ENCODE measurements around the gene AKIP1.
"Not testable (repeated sequence)": the region's sequence is repeated elsewhere in the genome, so short reads cannot be mapped to it uniquely, and the experiment has no call there.

Gene AKIP1

DNA sequence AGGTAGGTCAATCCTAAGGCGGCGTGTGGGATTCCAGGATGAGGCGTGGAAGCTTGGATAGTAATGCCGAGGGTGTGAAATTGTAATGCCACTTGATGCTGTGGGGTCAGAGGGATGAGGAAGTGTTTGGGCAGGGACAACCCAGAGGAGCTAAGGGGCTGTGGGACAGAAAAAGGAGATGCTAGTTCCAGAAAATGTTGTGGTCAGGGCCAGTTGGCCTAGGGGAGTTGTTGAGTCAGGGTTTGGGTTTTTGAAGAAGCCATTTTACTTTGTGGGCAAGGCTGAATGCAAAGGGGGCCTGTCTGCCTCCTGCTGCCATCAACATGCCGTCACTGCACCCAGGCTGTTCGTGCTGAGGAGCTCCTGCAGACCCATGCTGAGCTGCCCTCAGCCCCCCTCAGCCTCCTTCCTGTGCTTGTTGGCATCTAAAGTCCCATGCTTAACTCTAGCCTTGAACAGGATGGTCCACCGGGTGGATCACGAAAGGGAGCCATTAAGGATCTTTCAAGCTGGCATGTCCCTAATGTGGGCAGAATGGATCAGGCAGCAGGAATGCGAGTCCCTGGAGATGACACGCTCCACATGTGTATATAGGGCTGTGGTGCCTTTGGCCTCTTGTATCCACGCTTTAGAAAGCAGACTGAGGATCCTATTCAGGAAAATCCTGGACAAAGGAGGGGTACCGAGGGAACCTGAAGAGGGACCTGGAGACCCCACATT lies 19.6 kb downstream of the AKIP1 start:
- H3K4me1 Mint-ChIP-seq = no peaks in the 10 kb centered on the region
- DNase-seq = no peak
- ATAC-seq = no peak
- no peaks in the 10 kb centered on the region for H3K9me3 Mint-ChIP-seq
- H3K27me3 Mint-ChIP-seq = no peaks in the 10 kb centered on the region
- no peak overlapping the region for H3K27ac Mint-ChIP-seq
- no peaks in the 10 kb centered on the region for H3K36me3 Mint-ChIP-seq (ENCODE audit: low read depth)
- H3K4me3 Mint-ChIP-seq = no peak overlapping the region

DNA sequence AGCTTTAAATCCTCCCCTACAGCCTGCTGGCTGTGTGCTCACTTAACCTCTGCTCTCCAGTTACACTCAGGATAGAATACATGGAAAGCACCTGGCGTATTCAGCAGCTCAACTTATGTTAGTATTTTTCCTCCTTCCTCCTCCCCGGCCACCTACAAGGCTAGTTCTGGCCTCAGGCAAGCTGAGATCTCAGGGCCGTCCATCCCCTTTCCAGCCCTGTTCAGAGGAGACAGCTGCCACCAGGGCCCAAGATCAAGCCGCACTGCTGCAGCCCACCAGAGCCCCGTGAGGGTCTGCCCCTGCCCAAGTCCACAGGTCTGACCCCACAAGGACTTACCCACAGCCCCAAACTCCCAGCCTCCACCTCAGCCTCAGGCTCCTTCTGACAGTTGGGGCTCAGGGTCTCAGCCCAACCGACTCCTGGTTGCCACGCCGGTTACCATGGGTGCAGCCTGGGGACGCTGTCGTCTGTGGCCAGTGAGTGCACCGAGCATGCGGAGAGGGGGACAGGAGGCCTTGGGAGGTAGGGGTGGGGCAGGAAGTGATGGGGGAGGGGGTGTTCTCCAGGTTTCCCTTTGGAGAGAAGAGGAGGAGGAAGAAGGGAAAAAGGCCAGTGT lies 21.7 kb downstream of the AKIP1 start, which contains the start of gene C11orf16:
C11orf16 (minus strand) TSS at position 384 of the 617 bp plus-strand sequence. CDS start 639 bp downstream, outside the sequence.
- Mint-ChIP-seq H3K27me3 (no peaks in the 10 kb centered on the region), H3K27ac (no peak within 1 kb of the TSS), H3K36me3 (ENCODE audit: low read depth) (no peaks in the 10 kb centered on the region), H3K9me3 (no peaks in the 10 kb centered on the region), H3K4me1 (no peaks in the 10 kb centered on the region), H3K4me3 (no peak within 1 kb of the TSS)
- no peak for ATAC-seq
- DNase-seq = no peak

DNA sequence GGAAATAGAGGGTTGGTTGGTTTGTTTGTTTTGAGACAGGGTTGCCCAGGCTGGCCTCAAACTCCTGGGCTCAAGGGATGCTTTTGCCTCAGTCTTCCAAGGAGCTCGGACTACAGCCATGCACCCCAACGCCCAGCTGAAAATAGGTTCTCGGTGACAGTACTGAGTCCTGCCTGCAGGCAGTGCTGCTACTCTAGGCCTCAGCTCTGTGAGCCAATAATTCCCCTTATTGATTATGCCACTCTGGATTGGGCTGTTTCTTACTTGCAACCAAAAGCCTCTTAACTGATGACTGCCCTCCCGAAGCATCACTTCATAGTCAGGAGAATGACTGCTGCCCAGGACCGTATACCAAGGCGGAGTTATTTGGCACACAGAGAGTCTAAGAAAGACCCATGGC lies 22.9 kb downstream of the AKIP1 start:
- H3K4me3 Mint-ChIP-seq = no peak overlapping the region
- DNase-seq (no peak), ATAC-seq (peak; percentile 29)
- no peaks in the 10 kb centered on the region for H3K27me3 Mint-ChIP-seq
- no peaks in the 10 kb centered on the region for H3K36me3 Mint-ChIP-seq (ENCODE audit: low read depth)
- no peak overlapping the region for H3K27ac Mint-ChIP-seq
- no peaks in the 10 kb centered on the region for H3K9me3 Mint-ChIP-seq
- H3K4me1 Mint-ChIP-seq = no peaks in the 10 kb centered on the region

DNA sequence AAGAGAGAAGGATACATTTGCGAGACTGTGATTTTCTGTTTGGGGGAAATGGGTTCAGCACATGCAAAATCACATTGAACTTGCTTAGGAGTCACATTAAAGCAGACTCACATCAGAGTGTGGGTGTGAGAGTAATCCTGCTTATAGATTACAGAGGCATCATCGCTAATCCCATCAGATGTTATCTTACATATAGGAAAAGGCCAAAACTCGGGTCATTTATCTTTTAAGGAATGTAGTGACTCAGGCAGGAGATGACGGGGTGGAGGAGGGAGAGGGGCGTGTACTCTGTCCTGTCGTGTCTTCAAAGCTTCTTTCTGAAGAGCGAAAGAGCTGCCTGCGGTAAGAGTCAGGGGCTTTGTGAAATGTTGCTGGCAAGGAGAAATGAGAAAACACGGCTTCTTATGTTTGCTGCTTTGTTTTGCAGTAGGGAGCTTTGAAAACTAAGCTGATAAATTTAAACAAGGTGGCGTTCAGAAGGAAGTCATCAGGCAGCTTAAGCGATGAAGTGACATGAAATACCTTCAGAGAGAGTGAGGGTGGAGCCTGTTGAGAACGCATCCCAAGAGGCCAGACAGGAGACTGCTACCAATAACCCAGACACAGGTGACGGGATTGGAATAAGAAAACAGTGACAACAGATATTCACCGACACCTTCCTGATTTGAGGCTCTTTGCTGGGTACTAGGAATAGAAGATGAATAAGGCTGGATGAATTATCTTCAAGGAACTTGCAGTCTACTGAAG lies 23.9 kb downstream of the AKIP1 start:
- no peak overlapping the region for H3K4me3 Mint-ChIP-seq
- no peaks in the 10 kb centered on the region for H3K27me3 Mint-ChIP-seq
- no peaks in the 10 kb centered on the region for H3K4me1 Mint-ChIP-seq
- H3K9me3 Mint-ChIP-seq = no peaks in the 10 kb centered on the region
- DNase-seq = no peak
- H3K27ac Mint-ChIP-seq = no peak overlapping the region
- no peaks in the 10 kb centered on the region for H3K36me3 Mint-ChIP-seq (ENCODE audit: low read depth)
- ATAC-seq = no peak

DNA sequence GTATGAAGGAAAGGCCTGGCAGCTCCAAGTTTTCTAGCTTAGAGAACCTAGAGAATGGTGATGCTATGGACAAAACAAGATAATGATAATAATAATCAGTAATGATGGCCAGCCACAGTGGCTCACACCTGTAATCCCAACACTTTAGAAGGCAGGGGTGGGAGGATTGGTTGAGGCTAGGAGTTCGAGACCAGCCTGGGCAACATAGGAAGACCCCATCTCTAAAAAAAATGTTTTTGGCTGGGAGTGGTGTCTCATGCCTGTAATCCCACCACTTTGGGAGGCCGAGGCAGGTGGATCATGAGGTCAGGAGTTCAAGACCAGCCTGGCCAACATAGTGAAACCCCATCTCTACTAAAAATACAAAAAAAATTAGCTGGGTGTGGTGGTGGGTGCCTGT lies 24.8 kb downstream of the AKIP1 start:
- not testable (repeated sequence) for DNase-seq; H3K27ac Mint-ChIP-seq; H3K9me3 Mint-ChIP-seq; H3K4me3 Mint-ChIP-seq; H3K27me3 Mint-ChIP-seq; H3K36me3 Mint-ChIP-seq (ENCODE audit: low read depth); ATAC-seq; H3K4me1 Mint-ChIP-seq

DNA sequence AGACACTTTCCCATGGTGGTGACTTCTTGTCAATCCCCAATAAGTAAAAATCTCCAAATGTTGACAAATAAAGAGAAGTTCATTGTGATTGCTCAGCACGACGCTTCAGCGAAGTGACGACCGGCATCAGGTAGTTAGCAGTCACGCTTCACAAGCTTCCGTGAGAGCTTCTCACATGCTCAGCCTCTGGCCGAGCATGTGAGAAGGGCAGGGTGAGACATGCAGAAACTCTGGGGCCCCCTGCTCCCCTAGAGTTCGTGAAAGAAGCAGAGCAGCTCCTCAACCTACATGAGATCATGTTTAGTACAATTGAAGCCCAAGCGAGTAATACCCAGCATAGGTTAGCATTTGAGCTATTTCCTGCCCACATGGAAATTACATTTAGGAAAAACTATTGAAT lies 26.2 kb downstream of the AKIP1 start:
- DNase-seq (no peak), ATAC-seq (no peak)
- H3K27ac Mint-ChIP-seq = no peak overlapping the region
- H3K4me1 Mint-ChIP-seq = no peaks in the 10 kb centered on the region
- H3K36me3 Mint-ChIP-seq (ENCODE audit: low read depth) = no peaks in the 10 kb centered on the region
- H3K27me3 Mint-ChIP-seq = no peaks in the 10 kb centered on the region
- H3K9me3 Mint-ChIP-seq = no peaks in the 10 kb centered on the region
- no peak overlapping the region for H3K4me3 Mint-ChIP-seq

DNA sequence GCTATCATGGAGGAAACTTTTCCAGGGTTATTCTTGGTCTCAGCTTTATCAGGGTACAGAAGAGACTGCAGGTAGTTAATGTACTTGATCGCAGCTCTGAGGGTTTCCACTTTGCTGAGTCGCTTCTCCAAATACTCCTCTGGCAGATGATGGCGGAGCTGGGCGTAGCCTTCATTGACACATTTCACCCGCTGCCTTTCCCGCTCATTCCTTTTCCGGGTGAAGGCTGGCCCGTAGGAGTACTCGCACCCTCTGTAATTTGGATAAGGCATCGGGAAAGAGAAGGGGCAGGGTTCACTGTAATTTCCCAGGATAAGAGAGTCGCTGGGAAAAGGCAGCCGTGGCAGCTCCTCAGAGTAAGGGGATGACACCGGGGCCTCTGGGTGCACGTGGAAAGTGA lies 26.7 kb downstream of the AKIP1 start:
- Mint-ChIP-seq H3K4me3 (no peak overlapping the region), H3K4me1 (no peaks in the 10 kb centered on the region)

DNA sequence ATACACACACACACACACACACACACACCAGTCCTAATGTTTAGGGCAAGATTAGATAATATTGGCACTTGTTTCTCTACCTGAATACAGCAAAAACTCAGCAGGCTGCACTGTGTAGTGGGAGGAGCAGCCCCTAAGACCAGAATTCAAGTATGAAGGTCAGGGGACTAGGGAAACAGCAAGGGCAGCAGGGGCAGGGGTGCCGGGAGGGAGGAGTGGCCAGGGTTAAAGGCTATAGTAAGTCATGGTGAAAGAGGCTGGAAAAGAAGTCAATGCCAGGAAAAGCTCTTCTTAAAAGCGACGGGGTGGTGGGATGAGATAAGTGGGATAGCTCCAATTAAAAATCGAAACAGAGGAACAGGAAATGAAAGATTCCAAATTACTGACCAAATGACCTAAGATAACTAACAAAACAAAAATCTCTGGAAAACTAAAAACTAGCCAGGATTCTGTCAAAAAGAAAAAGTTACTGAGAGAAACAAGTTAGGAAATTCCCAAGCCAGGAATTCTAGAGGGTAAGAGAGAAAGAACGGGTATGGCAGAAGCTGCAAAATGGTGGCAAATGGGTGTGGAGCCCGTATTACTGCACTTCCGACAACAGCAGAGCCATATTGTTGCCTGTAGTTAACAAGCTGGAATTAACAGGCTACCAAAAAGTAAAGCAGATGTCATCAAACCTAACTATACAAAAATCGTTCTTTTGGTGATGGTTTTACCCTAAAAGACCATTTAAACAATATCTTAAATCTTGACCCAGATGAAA lies 30.5 kb downstream of the AKIP1 start:
- ATAC-seq (no peak), DNase-seq (no peak)
- no peaks in the 10 kb centered on the region for H3K9me3 Mint-ChIP-seq
- no peak overlapping the region for H3K27ac Mint-ChIP-seq
- no peaks in the 10 kb centered on the region for H3K36me3 Mint-ChIP-seq (ENCODE audit: low read depth)
- no peak overlapping the region for H3K4me3 Mint-ChIP-seq
- no peaks in the 10 kb centered on the region for H3K27me3 Mint-ChIP-seq
- H3K4me1 Mint-ChIP-seq = no peaks in the 10 kb centered on the region

More for the DNA sequence above, 26.7 kb downstream of the AKIP1 start:
- no peaks in the 10 kb centered on the region for H3K9me3 Mint-ChIP-seq
- no peak overlapping the region for H3K27ac Mint-ChIP-seq
- H3K27me3 Mint-ChIP-seq = no peaks in the 10 kb centered on the region
- no peaks in the 10 kb centered on the region for H3K36me3 Mint-ChIP-seq (ENCODE audit: low read depth)
- ATAC-seq (no peak), DNase-seq (no peak)

DNA sequence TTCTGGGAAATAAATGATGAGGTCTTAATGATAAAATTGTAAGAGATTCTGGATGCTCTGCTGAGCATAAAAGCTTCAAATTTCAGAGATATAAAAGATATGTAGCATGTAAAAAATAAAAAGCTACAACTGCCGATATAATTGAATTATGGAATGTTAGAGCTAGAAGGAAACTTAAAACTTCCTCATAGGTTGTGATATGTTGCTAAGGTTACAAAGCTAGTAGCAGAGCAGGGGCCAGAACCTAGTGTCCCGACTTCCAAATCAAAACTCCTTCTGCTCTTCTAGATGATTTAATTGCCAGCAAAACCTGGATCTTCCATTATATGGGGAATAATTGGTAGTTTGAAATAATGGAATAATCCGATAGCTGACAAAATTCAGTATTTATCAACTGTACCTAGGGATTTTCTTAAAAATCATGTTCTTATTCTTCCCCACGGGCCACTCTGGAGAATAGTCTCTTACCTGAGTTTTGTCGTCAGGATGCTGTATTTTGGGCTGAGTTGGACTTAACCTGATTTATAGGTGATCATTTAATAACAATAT lies 31.6 kb downstream of the AKIP1 start, which contains the start of gene ASCL3:
ASCL3 (minus strand) TSS at position 499 of the 549 bp plus-strand sequence. CDS start 4,855 bp downstream, outside the sequence.
- no peak within 1 kb of the TSS for H3K27ac Mint-ChIP-seq
- H3K9me3 Mint-ChIP-seq = no peaks in the 10 kb centered on the region
- H3K4me1 Mint-ChIP-seq = no peaks in the 10 kb centered on the region
- no peak within 1 kb of the TSS for H3K4me3 Mint-ChIP-seq
- peaks cover 7% of the 10 kb centered on the region for H3K36me3 Mint-ChIP-seq (ENCODE audit: low read depth)
- DNase-seq (no peak), ATAC-seq (no peak)
- H3K27me3 Mint-ChIP-seq = no peaks in the 10 kb centered on the region

DNA sequence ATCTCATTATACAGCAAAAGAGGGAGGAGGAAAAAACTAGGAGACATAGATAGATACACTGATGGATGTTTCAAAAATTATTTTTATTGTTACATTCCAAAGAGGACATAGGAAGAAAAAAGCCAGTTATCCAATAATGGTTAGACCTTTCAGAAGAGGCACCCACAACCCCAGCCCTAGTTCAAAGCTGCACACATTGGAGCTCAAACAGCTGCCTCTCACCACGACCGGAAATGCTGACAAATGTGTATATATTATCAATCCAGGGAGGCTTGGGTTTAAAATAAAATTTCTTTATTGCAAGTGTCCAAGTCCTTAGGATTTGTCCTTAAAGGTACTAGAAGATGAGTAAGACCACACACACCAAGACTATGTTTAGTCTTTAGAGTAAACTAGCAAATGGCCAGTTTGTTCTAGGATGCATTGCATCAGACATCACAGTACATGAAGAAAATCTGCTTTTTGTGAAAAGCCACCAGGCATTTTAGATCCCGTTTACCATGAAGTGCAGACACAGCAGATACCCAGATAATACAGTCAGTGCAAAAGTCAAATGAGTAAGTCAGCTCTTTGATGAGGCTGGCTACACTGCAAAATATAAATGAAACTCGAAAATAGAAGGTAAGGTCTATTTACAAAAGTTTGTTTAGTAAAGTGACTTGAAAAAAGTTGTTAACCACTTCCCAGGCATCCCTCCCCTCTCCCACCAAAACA lies 36.4 kb downstream of the AKIP1 start:
- ATAC-seq (no peak), DNase-seq (no peak)
- Mint-ChIP-seq H3K27me3 (no peaks in the 10 kb centered on the region), H3K4me1 (no peaks in the 10 kb centered on the region), H3K27ac (no peak overlapping the region), H3K4me3 (no peak overlapping the region), H3K36me3 (ENCODE audit: low read depth) (peaks cover 19% of the 10 kb centered on the region), H3K9me3 (no peaks in the 10 kb centered on the region)

DNA sequence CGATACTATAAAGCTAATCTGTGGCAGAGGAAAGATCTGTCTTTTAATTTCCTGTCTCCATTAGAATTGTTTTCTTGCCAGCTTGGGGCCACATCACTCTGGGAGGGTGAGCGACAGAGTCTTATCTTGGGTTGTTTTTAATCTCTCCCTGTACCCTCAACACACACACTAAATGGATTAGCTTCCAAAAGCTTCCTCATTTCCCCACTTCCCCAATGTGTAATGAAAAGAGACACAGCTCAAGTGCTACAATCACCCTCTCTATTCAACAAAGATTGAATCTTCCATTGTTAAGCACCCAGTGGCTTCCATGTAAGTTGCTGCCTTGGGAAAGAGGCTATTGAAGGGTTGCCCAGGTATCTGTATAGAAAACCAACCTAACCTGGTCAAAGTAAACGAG lies 37.9 kb downstream of the AKIP1 start:
- no peaks in the 10 kb centered on the region for H3K9me3 Mint-ChIP-seq
- peaks cover 24% of the 10 kb centered on the region for H3K36me3 Mint-ChIP-seq (ENCODE audit: low read depth)
- H3K4me1 Mint-ChIP-seq = no peaks in the 10 kb centered on the region

DNA sequence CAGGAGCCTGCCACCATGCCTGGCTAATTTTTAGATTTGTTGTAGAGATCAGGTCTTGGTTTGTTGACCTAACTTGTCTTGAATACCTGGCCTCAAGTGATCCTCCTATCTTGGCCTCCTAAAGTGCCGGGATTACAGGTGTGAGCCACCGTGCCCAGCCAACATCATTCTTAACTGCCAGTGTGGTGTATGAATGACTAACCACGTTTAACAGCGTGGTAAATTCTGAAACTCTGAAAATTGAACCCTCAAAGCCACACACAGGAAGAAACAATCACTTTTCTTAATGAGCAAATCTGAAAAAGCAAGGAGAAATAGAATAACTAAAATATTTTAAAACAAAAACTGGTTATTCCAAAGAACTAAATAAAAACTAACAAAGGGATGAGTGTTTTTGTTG lies 45.9 kb downstream of the AKIP1 start:
- Mint-ChIP-seq H3K27ac (no peak overlapping the region), H3K27me3 (no peaks in the 10 kb centered on the region), H3K4me3 (no peak overlapping the region), H3K4me1 (peaks cover 25% of the 10 kb centered on the region), H3K9me3 (no peaks in the 10 kb centered on the region), H3K36me3 (ENCODE audit: low read depth) (peaks cover 16% of the 10 kb centered on the region)
- DNase-seq (no peak), ATAC-seq (peak; percentile 61)

More for the DNA sequence above, 37.9 kb downstream of the AKIP1 start:
- DNase-seq (no peak), ATAC-seq (no peak)
- H3K4me3 Mint-ChIP-seq = no peak overlapping the region
- no peaks in the 10 kb centered on the region for H3K27me3 Mint-ChIP-seq
- H3K27ac Mint-ChIP-seq = no peak overlapping the region

DNA sequence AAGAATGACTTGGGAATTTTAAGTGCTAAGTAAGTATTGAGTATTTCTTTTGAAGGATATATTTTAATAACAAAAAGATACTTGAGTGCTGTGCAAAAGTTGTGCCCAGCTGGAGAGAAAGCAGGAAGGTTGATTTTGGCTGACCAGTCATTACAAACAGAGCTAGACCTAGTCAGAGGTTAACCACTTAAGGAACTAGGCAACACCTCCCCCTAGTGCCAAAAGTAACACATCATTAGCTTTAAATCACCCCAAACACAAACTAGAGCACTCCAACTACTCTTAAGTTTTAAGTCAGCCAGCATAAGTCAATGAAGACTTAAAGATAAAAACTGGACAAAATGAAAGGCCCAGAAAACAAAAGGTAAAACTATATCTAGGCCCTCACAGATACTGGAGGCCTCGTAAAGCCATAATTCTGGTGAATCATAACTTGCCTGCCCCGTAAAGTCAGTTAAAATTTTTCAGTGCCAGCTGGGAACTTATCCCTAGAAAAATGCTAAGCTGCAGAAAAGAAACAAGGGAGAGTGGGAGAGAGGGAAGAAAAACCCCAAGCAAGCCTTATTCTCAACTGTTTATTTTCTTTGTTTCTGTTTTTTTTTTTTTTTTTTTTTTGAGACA lies 48.7 kb downstream of the AKIP1 start:
- H3K27ac Mint-ChIP-seq = no peak overlapping the region
- peak; percentile 16 for DNase-seq
- ATAC-seq = no peak

More for the DNA sequence above, 48.7 kb downstream of the AKIP1 start:
- H3K36me3 Mint-ChIP-seq (ENCODE audit: low read depth) = peaks cover 7% of the 10 kb centered on the region
- H3K4me3 Mint-ChIP-seq = no peak overlapping the region
- peaks cover 40% of the 10 kb centered on the region for H3K4me1 Mint-ChIP-seq
- no peaks in the 10 kb centered on the region for H3K27me3 Mint-ChIP-seq
- no peaks in the 10 kb centered on the region for H3K9me3 Mint-ChIP-seq

All from activated naive CD8-positive, alpha-beta T cell treated with anti-CD3 and anti-CD28 coated beads, Interleukin-2, amount 50 U/mL, for 24 hours (primary cell).